Smooth muscle cell (in vitro differentiated cells): ENCODE measurements around the gene ASCC1. TPM values are rescaled to one million over a fixed set of nuclear protein-coding genes. Genes with fewer than 3 reads are reported as not detected.

Experiments used
- DNase-seq: peaks from one replicate; lab custom pipeline; 2025; ENCODE audit not compliant: unreplicated experiment; lab: John Stamatoyannopoulos, UW
- H2AFZ ChIP-seq: fragments of 200-600 bp; sonication (generic); 2 replicates; pipeline ENCODE4 v1.6.0; 2016; ENCODE audit warnings: antibody characterized with exemption, low read depth, mild to moderate bottlenecking
- H3F3A ChIP-seq: fragments of 200-600 bp; sonication (generic); 2 replicates; pipeline ENCODE4 v1.6.0; 2017; ENCODE audit warnings: antibody characterized with exemption, low read depth
- H3K27ac ChIP-seq: fragments of 200-600 bp; sonication (generic); 2 replicates; pipeline ENCODE4 v1.5.1; 2016; ENCODE audit warnings: low read depth, mild to moderate bottlenecking
- H3K27me3 ChIP-seq: fragments of 200-600 bp; sonication (generic); 2 replicates; pipeline ENCODE4 v1.6.1; 2016; ENCODE audit warnings: low read depth, mild to moderate bottlenecking
- H3K36me3 ChIP-seq: fragments of 200-600 bp; sonication (generic); 2 replicates; pipeline ENCODE4 v1.5.1; 2016; ENCODE audit warnings: low read depth
- H3K4me1 ChIP-seq: fragments of 200-600 bp; sonication (generic); 2 replicates; pipeline ENCODE4 v1.5.1; 2016; ENCODE audit warnings: low read depth
- H3K4me2 ChIP-seq: fragments of 200-600 bp; sonication (generic); 2 replicates; pipeline ENCODE4 v1.6.0; 2016; ENCODE audit warnings: mild to moderate bottlenecking
- H3K4me3 ChIP-seq: fragments of 200-600 bp; sonication (generic); 2 replicates; pipeline ENCODE4 v1.5.1; 2016; ENCODE audit warnings: mild to moderate bottlenecking
- H3K79me2 ChIP-seq: fragments of 200-600 bp; sonication (generic); 2 replicates; pipeline ENCODE4 v1.6.0; 2016; ENCODE audit warnings: low read depth, mild to moderate bottlenecking
- H3K9ac ChIP-seq: fragments of 200-600 bp; sonication (generic); 2 replicates; pipeline ENCODE4 v1.6.0; 2016; ENCODE audit warnings: low read depth
- H3K9me3 ChIP-seq: fragments of 200-600 bp; sonication (generic); replicated peaks from 2 replicates; pipeline ENCODE4 v1.5.1; 2016; ENCODE audit warnings: low read depth
- H4K20me1 ChIP-seq: fragments of 200-600 bp; sonication (generic); 2 replicates; pipeline ENCODE4 v1.6.0; 2016; ENCODE audit warnings: low read depth
- WGBS: methylation state at CpG from one replicate; pipeline ENCODE4 v1.1.7; 2016; ENCODE audit warnings: low lambda C conversion rate; 5-methylcytosine and 5-hydroxymethylcytosine counted together
- polyA plus RNA-seq: library from polyadenylated mRNA; unstranded; fragments of >200 nt; fragmentation: Nextera tagmentation; extraction: Ambion mirVana; gene quantifications from 2 replicates; pipeline ENCODE4 v1.2.1, GENCODE V29; 2016
- total RNA-seq: library from RNA; depleted of rRNA; stranded (reverse); fragments of >200 nt; gene quantifications from 2 replicates; pipeline ENCODE4 v1.2.3, GENCODE V29; 2014
- TF ChIP-seq, protein P1 (sequence below): fragments of 200-600 bp; sonication (generic); IDR thresholded peaks from 2 replicates; pipeline ENCODE4 v1.5.1; 2017; ENCODE audit warnings: borderline replicate concordance, mild to moderate bottlenecking, antibody characterized with exemption; ENCODE audit not compliant: insufficient read depth, poor library complexity, severe bottlenecking

The ASCC1 gene
- total and polyA plus RNA-seq, 2 experiments from 2014 or later: 24.0 to 28.1 TPM

DNA sequence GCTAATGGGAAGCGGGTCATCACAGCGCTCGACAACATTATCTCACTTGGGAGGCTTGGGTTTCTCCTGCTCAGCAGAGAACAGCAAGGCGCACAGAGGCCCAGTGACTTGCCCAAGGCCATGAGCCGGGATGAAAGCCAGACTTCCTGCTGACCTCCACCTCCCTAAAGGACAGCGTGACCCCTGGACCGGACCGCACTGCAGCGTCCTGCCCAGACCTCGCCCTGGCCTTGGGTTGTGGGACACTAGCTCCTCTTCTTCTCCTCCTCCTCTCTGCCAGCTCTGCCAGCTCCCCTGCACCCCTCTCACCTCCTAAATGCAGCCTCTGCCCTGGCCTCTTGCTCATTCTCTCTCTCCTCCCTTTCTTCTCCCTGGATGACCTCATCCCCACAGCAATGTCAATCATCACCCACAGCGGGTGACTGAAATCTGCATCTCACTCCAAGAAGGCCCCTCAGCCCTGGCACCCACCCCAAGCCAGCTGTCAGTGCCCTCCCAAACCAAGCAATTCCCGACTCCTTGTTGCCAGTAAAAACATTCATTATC is 147.1 kb downstream of the ASCC1 start:
- H3K79me2 ChIP-seq: no peaks in the 10 kb centered on the region
- 76% methylated on average over 12 of the region's 12 CpGs for WGBS
- no peak overlapping the region for H3K4me2 ChIP-seq
- no peak overlapping the region for H3K9ac ChIP-seq
- H3K36me3 ChIP-seq: no peaks in the 10 kb centered on the region
- H3K27me3 ChIP-seq: no peaks in the 10 kb centered on the region
- no peaks in the 10 kb centered on the region for H3F3A ChIP-seq
- DNase-seq: no peak
- TF ChIP-seq, protein P1, sequence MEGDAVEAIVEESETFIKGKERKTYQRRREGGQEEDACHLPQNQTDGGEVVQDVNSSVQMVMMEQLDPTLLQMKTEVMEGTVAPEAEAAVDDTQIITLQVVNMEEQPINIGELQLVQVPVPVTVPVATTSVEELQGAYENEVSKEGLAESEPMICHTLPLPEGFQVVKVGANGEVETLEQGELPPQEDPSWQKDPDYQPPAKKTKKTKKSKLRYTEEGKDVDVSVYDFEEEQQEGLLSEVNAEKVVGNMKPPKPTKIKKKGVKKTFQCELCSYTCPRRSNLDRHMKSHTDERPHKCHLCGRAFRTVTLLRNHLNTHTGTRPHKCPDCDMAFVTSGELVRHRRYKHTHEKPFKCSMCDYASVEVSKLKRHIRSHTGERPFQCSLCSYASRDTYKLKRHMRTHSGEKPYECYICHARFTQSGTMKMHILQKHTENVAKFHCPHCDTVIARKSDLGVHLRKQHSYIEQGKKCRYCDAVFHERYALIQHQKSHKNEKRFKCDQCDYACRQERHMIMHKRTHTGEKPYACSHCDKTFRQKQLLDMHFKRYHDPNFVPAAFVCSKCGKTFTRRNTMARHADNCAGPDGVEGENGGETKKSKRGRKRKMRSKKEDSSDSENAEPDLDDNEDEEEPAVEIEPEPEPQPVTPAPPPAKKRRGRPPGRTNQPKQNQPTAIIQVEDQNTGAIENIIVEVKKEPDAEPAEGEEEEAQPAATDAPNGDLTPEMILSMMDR: no peak
- H3K27ac ChIP-seq: no peak overlapping the region
- H3K4me1 ChIP-seq: no peaks in the 10 kb centered on the region
- no peaks in the 10 kb centered on the region for H3K9me3 ChIP-seq
- no peak overlapping the region for H2AFZ ChIP-seq
- H4K20me1 ChIP-seq: no peaks in the 10 kb centered on the region
- no peak overlapping the region for H3K4me3 ChIP-seq

DNA sequence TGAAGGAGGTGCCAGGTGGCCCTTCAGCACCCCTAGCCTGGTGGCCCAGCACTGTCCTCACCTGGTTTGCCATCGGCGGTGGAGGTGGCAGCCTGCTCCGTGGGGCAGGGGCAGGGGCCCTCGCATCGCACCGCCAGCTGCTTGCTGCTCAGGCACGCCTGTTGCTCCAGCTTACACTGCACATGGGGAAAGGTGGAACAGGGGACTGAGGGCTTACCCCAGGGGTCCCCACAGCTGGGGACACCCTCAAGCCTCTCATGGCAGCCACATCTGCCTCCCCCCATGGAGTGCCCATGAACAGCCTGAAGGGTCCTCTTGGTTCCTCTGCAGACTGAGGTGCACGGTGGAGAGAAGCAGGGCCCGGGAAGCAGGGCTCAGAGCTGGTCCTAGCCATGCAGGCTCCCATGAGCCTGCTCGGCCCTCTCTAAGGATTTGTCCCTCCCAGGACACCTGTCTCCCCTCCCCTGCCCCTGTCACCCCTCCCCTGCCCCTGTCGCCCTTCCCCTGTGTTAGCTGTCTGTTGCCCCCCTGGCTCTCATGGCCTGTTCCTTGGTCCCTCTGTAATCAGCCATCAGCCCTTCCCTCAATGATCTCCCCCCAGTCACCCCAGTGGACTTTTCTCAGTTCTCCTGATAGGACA is 147.8 kb downstream of the ASCC1 start:
- Histone ChIP-seq H3F3A (no peaks in the 10 kb centered on the region), H3K4me2 (no peak overlapping the region), H3K9ac (no peak overlapping the region), H2AFZ (no peak overlapping the region), H3K79me2 (no peaks in the 10 kb centered on the region), H4K20me1 (no peaks in the 10 kb centered on the region), H3K4me3 (no peak overlapping the region), H3K36me3 (no peaks in the 10 kb centered on the region), H3K4me1 (no peaks in the 10 kb centered on the region), H3K27me3 (no peaks in the 10 kb centered on the region), H3K9me3 (no peaks in the 10 kb centered on the region), H3K27ac (no peak overlapping the region)
- 98% methylated on average over 10 of the region's 11 CpGs for WGBS
- TF ChIP-seq, protein P1: no peak
- DNase-seq: no peak

DNA sequence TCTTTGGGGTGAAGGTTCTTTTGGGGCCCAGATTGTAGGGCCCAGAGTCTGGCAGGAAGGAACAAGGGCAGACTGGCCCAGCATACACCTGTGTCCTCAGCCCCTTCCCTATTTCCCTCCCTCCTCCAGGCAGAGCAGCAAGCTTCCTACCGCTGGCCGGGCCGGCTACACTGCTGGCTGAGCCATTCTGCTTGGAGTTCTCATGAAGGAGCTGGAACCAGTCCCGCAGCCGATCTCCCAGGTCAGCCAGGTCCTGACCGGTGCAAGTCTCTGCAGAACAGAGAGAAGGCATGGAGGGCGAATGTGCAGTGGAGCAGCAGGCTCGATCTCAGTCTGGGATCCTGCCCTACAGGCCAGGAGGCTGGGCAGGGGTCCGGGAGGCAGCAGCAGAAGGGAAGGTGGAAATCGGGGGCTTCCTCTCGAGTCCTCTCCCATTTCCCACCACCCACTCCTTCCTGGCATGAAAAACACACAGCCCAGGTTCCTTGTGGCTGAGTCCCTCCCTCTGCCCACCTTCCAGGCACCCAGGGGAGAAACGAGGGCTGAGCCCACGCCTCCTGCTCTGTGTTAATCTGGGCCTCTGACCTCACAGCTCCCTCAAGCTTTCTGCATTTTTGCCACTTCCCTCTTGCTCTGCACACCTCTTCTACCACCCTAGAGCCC is 148.5 kb downstream of the ASCC1 start:
- DNase-seq: no peak
- no peaks in the 10 kb centered on the region for H3K9me3 ChIP-seq
- no peak overlapping the region for H2AFZ ChIP-seq
- no peaks in the 10 kb centered on the region for H3F3A ChIP-seq
- H3K27me3 ChIP-seq: no peaks in the 10 kb centered on the region
- no peak overlapping the region for H3K4me2 ChIP-seq
- no peaks in the 10 kb centered on the region for H4K20me1 ChIP-seq
- no peak overlapping the region for H3K9ac ChIP-seq
- no peaks in the 10 kb centered on the region for H3K36me3 ChIP-seq
- TF ChIP-seq, protein P1: no peak
- no peak overlapping the region for H3K27ac ChIP-seq
- no peaks in the 10 kb centered on the region for H3K79me2 ChIP-seq
- H3K4me3 ChIP-seq: no peak overlapping the region
- no peaks in the 10 kb centered on the region for H3K4me1 ChIP-seq
- WGBS: 95% methylated on average over 13 of the region's 13 CpGs
